Right cardiac atrium (tissue), 5 donors: Measurements from ENCODE around the gene TMEM254. TPM values are rescaled to one million over a fixed set of nuclear protein-coding genes. Genes with fewer than 3 reads are reported as not detected.
A peak's percentile ranks its signal among the peaks of the same experiment; 100 is the strongest.
"Not testable (repeated sequence)": the region's sequence is repeated elsewhere in the genome, so short reads cannot be mapped to it uniquely, and the experiment has no call there.

Experiments used
- ATAC-seq, 2 donors: fragments of 200-7000 bp; cut with Tn5 transposase; one replicate each; pipeline versions ENCODE4 v1.8.0 to v1.9.1; 2020; ENCODE audit warnings: moderate library complexity in 2 of 2, mild to moderate bottlenecking in 1 of 2
- DNase-seq, 3 donors: peaks; one replicate each; pipeline ENCODE4 v3.0.0-alpha.2; 2020
- H3K27ac ChIP-seq: one replicate; pipeline ENCODE4 v1.5.1; 2013; ENCODE audit warnings: mild to moderate bottlenecking, low read length, control low read depth, moderate library complexity
- H3K27me3 ChIP-seq: one replicate; pipeline ENCODE4 v1.6.1; 2013; ENCODE audit not compliant: control insufficient read depth, insufficient read depth
- H3K4me1 ChIP-seq: one replicate; pipeline ENCODE4 v1.6.1; 2013; ENCODE audit warnings: low read length; ENCODE audit not compliant: control insufficient read depth, insufficient read depth
- H3K4me3 ChIP-seq: one replicate; pipeline ENCODE4 v1.5.1; 2013; ENCODE audit warnings: low read length, control low read depth
- H3K9me3 ChIP-seq: one replicate; pipeline ENCODE4 v1.6.1; 2013; ENCODE audit warnings: low read length; ENCODE audit not compliant: control insufficient read depth
- WGBS: extraction: QIAGEN DNeasy Blood & Tissue Kit; methylation state at CpG from one replicate; pipeline ENCODE4 v1.1.7; 2013; 5-methylcytosine and 5-hydroxymethylcytosine counted together
- intact Hi-C, 4 donors: fragments of 100-400 bp; cut with DNase I; formaldehyde crosslinking; loops; one replicate each; pipeline versions ENCODE4 v1.11.0 to v1.14.0; 2022 to 2023
- long read RNA-seq, 4 donors: library from polyadenylated mRNA; unstranded; transcript quantifications; one replicate each; pipeline ENCODE4 v2.0.0, GENCODE V29; 2020 to 2021
- polyA plus RNA-seq: library from polyadenylated mRNA; stranded (reverse); fragments of 200-250 nt; gene quantifications from one replicate; pipeline ENCODE4 v1.2.3, GENCODE V29; 2013
- total RNA-seq, 4 donors: library from RNA; stranded (reverse); fragmentation: NEBNext Ultra II Directional; extraction: Animal tissue kit (Norgen Biotek cat#: 25700); gene quantifications; one replicate each; pipeline ENCODE4 v1.2.1, GENCODE V29; 2021
- donor health status: healthy with polysubstance abuse.
- donor health status: DM: no; HTN: yes; CAD: no.
- donor health status: DM: no; HTN: no; CAD: no.
- donor health status: DM: no; HTN: yes; CAD: no; lungs with severe emphysema.
- donor health status: DM: yes; HTN: yes; CAD: no.

The TMEM254 gene, protein sequence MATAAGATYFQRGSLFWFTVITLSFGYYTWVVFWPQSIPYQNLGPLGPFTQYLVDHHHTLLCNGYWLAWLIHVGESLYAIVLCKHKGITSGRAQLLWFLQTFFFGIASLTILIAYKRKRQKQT
- total RNA-seq (1 to 10 TPM; 4.7 to 9.0 (median 8.3) TPM), polyA plus RNA-seq (7.9 TPM)
- long read RNA-seq, donor 1, transcript TMEM254-205 (4 exons, 2,042 nt): major isoform, 13 of 25 reads
- long read RNA-seq, donor 1, partial matches to known transcripts: 0 of 25 reads
- long read RNA-seq, donor 1, other reads (novel, unspliced or antisense): 8 of 25 reads
- long read RNA-seq, donor 2, transcript TMEM254-205 (4 exons, 2,042 nt): major isoform, 7 of 7 reads
- long read RNA-seq, donor 2, partial matches to known transcripts: 0 of 7 reads
- long read RNA-seq, donor 2, other reads (novel, unspliced or antisense): 0 of 7 reads
- long read RNA-seq, donor 3, transcript TMEM254-205 (4 exons, 2,042 nt): major isoform, 26 of 38 reads
- long read RNA-seq, donor 3, partial matches to known transcripts: 2 of 38 reads
- long read RNA-seq, donor 3, other reads (novel, unspliced or antisense): 5 of 38 reads
- long read RNA-seq, donor 4, transcript TMEM254-205 (4 exons, 2,042 nt): major isoform, 5 of 6 reads
- long read RNA-seq, donor 4, partial matches to known transcripts: 0 of 6 reads
- long read RNA-seq, donor 4, other reads (novel, unspliced or antisense): 1 of 6 reads

DNA sequence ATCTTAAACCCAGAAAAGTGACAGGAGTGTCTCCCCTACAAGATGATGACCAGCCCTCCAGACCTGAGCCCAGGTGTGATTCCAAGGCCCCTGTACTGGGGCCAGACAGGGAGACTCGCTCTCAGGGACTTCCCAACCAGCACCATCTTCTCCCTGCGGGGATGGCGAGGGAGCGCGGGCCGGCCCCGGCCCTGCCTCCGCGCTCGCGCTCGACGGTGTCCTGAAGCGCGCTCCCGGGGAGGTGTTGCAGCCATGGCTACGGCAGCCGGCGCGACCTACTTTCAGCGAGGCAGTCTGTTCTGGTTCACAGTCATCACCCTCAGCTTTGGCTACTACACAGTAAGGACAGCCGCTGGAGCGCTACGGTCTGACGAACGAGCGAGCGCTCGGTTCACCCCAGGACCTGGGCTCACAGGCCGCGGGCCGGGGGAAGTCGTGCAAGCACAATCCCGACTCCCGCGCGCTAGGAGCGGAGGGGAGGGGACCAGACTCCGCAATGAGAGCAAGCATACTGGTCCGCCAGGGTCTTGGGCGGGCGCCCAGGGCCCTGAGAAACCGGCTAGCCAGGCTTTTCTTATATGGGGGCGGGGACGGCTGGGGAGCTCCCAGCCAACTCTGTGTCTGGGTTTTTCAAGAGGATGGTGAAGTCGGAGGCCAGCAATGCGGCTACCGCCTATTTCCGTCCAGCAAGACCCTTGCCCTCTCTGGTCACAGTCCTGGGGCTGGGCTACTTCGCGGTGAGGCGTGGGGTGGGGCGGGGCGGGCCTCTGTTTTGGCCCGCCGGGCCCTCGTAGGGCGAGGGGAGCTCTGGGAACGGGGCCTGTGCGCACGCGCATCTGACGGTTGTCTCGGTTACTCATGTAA, at the start of gene TMEM254:
TMEM254 (plus strand) TSS at position 218 of the 864 bp plus-strand sequence; CDS start at position 253, 35 bp downstream.
- intact Hi-C loops: loop anchor here in 3 of 4 donors (5.0 to 10.0 kb wide), 2 partner anchors 54 to 56 kb away; partner anchors contain the start of gene PLAC9 (in 3 of the 3)

DNA sequence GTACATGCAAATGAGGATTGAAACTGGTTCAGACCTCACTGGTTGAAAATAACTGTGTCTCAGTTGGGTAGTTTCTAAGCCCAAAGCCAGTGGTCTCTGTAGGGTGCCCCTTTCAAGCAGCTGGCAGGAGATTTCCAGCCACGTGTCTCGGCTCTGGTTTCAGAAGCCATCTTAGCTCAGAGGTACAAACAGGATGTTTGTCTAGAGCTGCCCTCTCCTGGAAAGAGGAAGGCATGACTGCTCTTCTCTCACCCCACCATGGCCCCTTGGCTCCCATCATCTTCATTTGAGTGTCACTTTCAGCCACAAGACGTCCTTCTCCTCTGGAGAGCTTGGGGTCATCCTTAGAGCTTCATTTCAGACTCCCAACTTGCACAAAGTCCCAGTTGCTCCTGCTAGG, 49.3 kb upstream of the TMEM254 start:
- intact Hi-C loops, H3K4me3 ChIP-seq, H3K27me3 ChIP-seq, H3K27ac ChIP-seq, H3K4me1 ChIP-seq, DNase-seq, H3K9me3 ChIP-seq: not testable (repeated sequence)
- WGBS: 51% methylated on average over 3 of the region's 3 CpGs
- peak in 1 of 2 donors; percentile 20 for ATAC-seq

More for the DNA sequence above, at the start of gene TMEM254:
- WGBS: under 1% methylated on average over 64 of the region's 64 CpGs
- Histone ChIP-seq H3K27me3 (no peaks in the 10 kb centered on the region), H3K4me1 (no peaks in the 10 kb centered on the region), H3K4me3 (peak within 1 kb of the TSS; percentile 91), H3K9me3 (no peaks in the 10 kb centered on the region), H3K27ac (peak within 1 kb of the TSS; percentile 98)
- peak; percentile 95 to 98 (median 98) for DNase-seq
- ATAC-seq: peak; percentile 98

DNA sequence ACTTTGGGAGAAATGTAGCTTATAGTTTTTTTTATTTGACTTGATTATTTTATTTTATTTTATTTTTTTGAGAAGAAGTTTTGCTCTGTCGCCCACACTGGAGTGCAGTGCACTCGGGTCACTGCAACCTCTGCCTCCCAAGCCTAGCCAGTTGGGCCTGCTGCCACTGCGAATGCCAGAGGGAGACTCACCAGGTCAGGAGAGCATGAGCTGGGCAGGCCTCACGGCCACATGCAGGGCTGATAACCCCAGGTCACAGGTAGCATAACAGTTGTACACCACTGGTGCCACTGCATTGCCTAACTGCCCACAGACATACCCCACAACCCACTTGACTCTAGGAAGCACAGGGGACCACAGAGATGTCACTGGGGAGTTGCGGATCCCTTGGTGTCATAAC, 48.6 kb upstream of the TMEM254 start:
- H3K9me3 ChIP-seq, ATAC-seq, H3K4me3 ChIP-seq, DNase-seq, H3K27ac ChIP-seq, H3K4me1 ChIP-seq, H3K27me3 ChIP-seq, intact Hi-C loops: not testable (repeated sequence)
- WGBS: 91% methylated on average over 5 of the region's 5 CpGs

DNA sequence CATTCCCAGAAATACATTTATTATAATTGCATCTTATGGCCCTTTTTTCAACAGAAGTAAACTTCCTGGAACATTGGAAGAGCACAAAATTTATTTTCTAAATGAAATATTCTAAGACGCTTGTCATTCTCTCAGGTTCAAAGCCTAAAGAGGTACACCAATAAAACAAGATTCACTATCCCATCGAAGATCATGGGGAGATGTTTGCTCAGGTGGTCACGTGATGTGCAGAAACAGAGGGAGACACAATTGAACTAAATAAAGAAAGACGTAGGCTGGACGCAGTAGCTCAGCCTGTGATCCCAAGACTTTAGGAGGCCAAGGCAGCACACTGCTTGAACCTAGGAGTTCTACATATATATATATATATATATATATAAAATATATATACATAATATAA, 46.0 kb upstream of the TMEM254 start:
- 94% methylated on average over 5 of the region's 5 CpGs for WGBS
- H3K4me3 ChIP-seq: no peak overlapping the region
- H3K27me3 ChIP-seq: no peaks in the 10 kb centered on the region
- intact Hi-C loops: no loop called here
- H3K4me1 ChIP-seq: no peaks in the 10 kb centered on the region
- no peak for ATAC-seq
- no peak for DNase-seq
- no peaks in the 10 kb centered on the region for H3K9me3 ChIP-seq
- H3K27ac ChIP-seq: no peak overlapping the region

DNA sequence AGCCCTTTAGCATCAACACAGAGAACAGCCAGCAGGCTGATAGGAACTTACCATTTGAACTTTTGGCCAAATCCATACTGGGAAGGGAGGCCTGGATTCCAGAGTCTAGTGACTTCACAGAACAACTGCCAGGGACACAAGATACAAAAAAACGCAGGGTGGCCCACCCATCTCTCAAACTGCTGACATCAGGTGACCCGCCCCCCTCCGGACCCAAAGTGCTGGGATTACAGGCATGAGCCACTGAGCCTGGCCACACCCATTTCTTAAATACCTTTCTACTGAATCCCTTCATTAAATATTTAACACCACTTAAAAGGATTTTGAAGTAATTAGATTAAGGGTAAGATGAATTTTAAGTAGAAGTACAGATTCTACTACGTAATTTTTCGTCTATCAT, 43.7 kb upstream of the TMEM254 start:
- H3K4me1 ChIP-seq, H3K27me3 ChIP-seq, ATAC-seq, H3K9me3 ChIP-seq, intact Hi-C loops, DNase-seq, H3K4me3 ChIP-seq, H3K27ac ChIP-seq: not testable (repeated sequence)
- 83% methylated on average over 5 of the region's 5 CpGs for WGBS

DNA sequence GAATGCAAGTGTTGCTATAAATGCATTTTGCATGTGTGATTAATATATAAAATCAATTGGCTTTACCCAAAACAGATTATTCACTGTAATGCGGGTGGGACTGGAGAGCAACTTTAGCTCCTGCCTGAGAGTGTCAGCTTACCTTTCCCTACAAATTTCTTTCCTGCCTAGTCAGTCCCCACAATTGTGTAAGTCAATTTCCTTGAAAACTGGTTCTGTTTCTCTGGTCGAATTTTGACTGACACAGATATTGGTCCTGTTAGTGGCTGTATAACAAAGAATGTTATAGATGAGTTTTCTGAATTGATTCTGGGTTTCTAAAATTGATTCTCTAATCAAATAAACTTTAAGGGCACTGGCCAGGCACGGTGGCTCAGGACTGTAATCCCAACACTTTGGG, 43.0 kb upstream of the TMEM254 start:
- H3K9me3 ChIP-seq, H3K4me3 ChIP-seq, H3K27me3 ChIP-seq, ATAC-seq, H3K4me1 ChIP-seq, intact Hi-C loops, DNase-seq, H3K27ac ChIP-seq: not testable (repeated sequence)
- WGBS: 79% methylated on average over 3 of the region's 3 CpGs

DNA sequence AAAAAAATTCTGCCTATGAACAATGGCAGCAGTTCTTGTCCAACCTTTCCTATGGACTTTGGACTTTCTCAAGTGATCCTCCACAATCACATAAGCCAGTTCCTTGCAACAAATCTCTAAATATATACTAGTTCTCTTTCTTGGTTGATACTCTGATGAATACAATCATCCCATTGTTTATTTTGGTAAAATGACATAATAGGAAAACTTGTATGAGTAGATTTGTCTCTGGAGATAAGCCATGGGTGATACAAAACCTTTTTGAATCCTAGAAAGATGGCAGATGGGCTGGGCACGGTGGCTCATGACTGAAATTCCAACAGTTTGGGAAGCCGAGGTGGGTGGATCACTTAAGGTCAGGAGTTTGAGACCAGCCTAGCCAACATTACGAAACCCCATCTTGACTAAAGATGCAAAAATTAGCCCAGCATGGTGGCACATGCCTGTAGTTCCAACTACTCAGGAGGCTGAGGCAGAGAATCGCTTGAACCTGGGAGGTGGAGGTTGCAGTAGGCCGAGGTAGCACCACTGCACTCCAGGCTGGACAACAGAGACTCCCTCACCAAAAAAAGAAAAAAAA, 41.5 kb upstream of the TMEM254 start:
- H3K27ac ChIP-seq, H3K9me3 ChIP-seq, ATAC-seq, H3K4me3 ChIP-seq, DNase-seq, H3K4me1 ChIP-seq, intact Hi-C loops, H3K27me3 ChIP-seq: not testable (repeated sequence)
- WGBS: 92% methylated on average over 5 of the region's 5 CpGs

DNA sequence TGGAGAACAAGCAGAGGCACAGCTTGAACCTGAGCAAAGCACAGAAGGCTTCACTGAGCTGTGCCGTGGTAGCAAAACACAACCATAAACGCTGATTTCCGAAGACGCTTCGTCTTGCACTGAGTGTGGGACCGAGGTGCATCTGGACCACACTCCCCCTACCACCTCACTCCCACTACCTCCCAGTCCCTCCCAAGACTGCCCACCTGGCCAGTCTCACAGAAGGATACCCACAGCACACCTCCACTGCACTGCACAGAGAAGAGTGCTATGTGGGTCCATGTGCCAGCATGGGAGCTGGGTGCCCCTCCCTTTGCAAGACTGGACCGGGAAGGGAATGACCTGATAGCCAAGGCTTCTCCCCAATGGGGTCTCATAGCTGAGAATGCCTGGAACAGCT, 40.2 kb upstream of the TMEM254 start:
- H3K4me1 ChIP-seq, H3K9me3 ChIP-seq, H3K27me3 ChIP-seq, ATAC-seq, H3K4me3 ChIP-seq, DNase-seq, intact Hi-C loops, H3K27ac ChIP-seq: not testable (repeated sequence)
- 90% methylated on average over 1 of the region's 7 CpGs for WGBS

DNA sequence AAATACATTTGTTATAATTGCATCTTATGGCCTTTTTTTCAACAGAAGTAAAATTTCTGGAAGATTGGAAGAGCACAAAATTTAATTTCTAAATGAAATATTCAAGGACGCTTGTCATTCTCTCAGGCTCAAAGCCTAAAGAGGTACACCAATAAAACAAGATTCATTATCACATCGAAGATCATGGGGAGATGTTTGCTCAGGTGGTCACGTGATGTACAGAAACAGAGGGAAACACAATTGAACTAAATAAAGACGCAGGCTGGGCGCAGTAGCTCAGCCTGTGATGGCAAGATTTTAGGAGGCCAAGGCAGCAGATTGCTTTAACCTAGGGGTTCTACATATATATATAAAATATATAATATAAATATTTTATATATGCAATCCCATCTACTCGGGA, 37.3 kb upstream of the TMEM254 start:
- DNase-seq (no peak), ATAC-seq (no peak)
- Histone ChIP-seq H3K27ac (no peak overlapping the region), H3K27me3 (no peaks in the 10 kb centered on the region), H3K4me1 (no peaks in the 10 kb centered on the region), H3K9me3 (no peaks in the 10 kb centered on the region), H3K4me3 (no peak overlapping the region)
- 95% methylated on average over 6 of the region's 6 CpGs for WGBS
- intact Hi-C loops: no loop called here

DNA sequence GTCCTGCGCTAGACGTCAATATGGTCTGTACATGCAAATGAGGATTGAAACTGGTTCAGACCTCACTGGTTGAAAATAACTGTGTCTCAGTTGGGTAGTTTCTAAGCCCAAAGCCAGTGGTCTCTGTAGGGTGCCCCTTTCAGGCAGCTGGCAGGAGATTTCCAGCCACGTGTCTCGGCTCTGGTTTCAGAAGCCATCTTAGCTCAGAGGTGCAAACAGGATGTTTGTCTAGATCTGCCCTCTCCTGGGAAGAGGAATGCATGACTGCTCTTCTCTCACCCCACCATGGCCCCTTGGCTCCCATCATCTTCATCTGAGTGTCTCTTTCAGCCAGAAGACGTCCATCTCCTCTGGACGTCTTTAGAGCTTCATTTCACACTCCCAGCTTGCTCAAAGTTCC, 33.5 kb upstream of the TMEM254 start:
- ATAC-seq, intact Hi-C loops, H3K9me3 ChIP-seq, H3K27ac ChIP-seq, H3K27me3 ChIP-seq, DNase-seq, H3K4me3 ChIP-seq, H3K4me1 ChIP-seq: not testable (repeated sequence)
- WGBS: 75% methylated on average over 6 of the region's 6 CpGs
